ENCODE data around the gene ZNF230.

DNA sequence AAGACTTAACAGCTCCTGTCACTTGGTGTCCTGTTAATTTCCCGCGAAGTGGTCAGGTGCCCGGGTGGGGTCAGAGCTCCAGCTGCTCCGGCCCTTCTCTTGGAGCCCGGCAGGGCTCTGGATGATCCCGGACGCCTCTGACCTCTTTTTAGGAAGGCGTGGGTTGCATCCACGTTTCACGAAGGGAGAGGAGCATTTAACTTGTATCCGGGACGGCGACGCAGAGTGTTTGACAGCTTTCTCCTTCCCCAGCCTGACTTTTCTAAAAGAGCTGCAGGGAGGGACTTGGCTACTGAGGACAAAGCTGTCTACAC is 18.1 kb upstream of the ZNF230 start:
- TF ChIP-seq, protein P1, sequence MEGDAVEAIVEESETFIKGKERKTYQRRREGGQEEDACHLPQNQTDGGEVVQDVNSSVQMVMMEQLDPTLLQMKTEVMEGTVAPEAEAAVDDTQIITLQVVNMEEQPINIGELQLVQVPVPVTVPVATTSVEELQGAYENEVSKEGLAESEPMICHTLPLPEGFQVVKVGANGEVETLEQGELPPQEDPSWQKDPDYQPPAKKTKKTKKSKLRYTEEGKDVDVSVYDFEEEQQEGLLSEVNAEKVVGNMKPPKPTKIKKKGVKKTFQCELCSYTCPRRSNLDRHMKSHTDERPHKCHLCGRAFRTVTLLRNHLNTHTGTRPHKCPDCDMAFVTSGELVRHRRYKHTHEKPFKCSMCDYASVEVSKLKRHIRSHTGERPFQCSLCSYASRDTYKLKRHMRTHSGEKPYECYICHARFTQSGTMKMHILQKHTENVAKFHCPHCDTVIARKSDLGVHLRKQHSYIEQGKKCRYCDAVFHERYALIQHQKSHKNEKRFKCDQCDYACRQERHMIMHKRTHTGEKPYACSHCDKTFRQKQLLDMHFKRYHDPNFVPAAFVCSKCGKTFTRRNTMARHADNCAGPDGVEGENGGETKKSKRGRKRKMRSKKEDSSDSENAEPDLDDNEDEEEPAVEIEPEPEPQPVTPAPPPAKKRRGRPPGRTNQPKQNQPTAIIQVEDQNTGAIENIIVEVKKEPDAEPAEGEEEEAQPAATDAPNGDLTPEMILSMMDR (IDR thresholded peaks at IDR 0.05; ENCODE audit: insufficient read depth, low read length) = no peak
- no peak for TF ChIP-seq POLR2AphosphoS5 (IDR thresholded peaks at IDR 0.05; ENCODE audit: low read depth)
- TF ChIP-seq, protein P2, sequence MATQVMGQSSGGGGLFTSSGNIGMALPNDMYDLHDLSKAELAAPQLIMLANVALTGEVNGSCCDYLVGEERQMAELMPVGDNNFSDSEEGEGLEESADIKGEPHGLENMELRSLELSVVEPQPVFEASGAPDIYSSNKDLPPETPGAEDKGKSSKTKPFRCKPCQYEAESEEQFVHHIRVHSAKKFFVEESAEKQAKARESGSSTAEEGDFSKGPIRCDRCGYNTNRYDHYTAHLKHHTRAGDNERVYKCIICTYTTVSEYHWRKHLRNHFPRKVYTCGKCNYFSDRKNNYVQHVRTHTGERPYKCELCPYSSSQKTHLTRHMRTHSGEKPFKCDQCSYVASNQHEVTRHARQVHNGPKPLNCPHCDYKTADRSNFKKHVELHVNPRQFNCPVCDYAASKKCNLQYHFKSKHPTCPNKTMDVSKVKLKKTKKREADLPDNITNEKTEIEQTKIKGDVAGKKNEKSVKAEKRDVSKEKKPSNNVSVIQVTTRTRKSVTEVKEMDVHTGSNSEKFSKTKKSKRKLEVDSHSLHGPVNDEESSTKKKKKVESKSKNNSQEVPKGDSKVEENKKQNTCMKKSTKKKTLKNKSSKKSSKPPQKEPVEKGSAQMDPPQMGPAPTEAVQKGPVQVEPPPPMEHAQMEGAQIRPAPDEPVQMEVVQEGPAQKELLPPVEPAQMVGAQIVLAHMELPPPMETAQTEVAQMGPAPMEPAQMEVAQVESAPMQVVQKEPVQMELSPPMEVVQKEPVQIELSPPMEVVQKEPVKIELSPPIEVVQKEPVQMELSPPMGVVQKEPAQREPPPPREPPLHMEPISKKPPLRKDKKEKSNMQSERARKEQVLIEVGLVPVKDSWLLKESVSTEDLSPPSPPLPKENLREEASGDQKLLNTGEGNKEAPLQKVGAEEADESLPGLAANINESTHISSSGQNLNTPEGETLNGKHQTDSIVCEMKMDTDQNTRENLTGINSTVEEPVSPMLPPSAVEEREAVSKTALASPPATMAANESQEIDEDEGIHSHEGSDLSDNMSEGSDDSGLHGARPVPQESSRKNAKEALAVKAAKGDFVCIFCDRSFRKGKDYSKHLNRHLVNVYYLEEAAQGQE (IDR thresholded peaks at IDR 0.05; ENCODE audit: insufficient replicate concordance, low read depth) = no peak

Measured in HL-60 (cell line).